DND-41 (cell line): ENCODE data around the gene SLC6A19.

Experiments
- ATAC-seq: fragments of 200-7000 bp; cut with Tn5 transposase; 3 replicates; pipeline ENCODE4 v1.9.1; 2021; ENCODE audit warnings: low read depth; ENCODE audit not compliant: insufficient read depth
- DNase-seq: peaks from one replicate; pipeline ENCODE4 v3.0.0-alpha.2; 2020
- H2AFZ ChIP-seq: 2 replicates; pipeline ENCODE4 v1.6.0; 2012; ENCODE audit warnings: low read depth, low read length
- H3K27ac ChIP-seq: 2 replicates; pipeline ENCODE4 v1.5.1; 2012; ENCODE audit warnings: low read length, inconsistent platforms
- H3K27me3 ChIP-seq: fragments of 200-600 bp; sonication (generic); 2 replicates; pipeline ENCODE4 v1.6.0; 2012; ENCODE audit warnings: low read length, mild to moderate bottlenecking, inconsistent platforms; ENCODE audit not compliant: insufficient read depth, poor library complexity
- H3K36me3 ChIP-seq: 2 replicates; pipeline ENCODE4 v1.5.1; 2012; ENCODE audit warnings: low read length, inconsistent platforms; ENCODE audit not compliant: insufficient read depth
- H3K4me1 ChIP-seq: 2 replicates; pipeline ENCODE4 v1.5.1; 2012; ENCODE audit warnings: mild to moderate bottlenecking, low read length; ENCODE audit not compliant: insufficient read depth
- H3K4me2 ChIP-seq: 2 replicates; pipeline ENCODE4 v1.6.0; 2012; ENCODE audit warnings: mild to moderate bottlenecking, moderate library complexity, low read length, inconsistent platforms; ENCODE audit not compliant: insufficient read depth
- H3K4me3 ChIP-seq, 2 experiments: fragments of 200-600 bp in 1 of 2; shearing (Covaris generic) in 1 of 2; 2 replicates each; pipeline ENCODE4 v1.5.1; 2012 to 2016; ENCODE audit warnings: inconsistent platforms in 2 of 2, low read length in 2 of 2, mild to moderate bottlenecking in 2 of 2, low read depth in 1 of 2, moderate library complexity in 1 of 2
- H3K79me2 ChIP-seq: 2 replicates; pipeline ENCODE4 v1.6.0; 2012; ENCODE audit warnings: low read length, inconsistent platforms; ENCODE audit not compliant: insufficient read depth
- H3K9ac ChIP-seq: 2 replicates; pipeline ENCODE4 v1.6.0; 2012; ENCODE audit warnings: low read depth, mild to moderate bottlenecking, inconsistent platforms, low read length, moderate library complexity
- H3K9me3 ChIP-seq: 2 replicates; pipeline ENCODE4 v1.5.1; 2012; ENCODE audit warnings: low read length, moderate library complexity, mild to moderate bottlenecking, inconsistent platforms; ENCODE audit not compliant: insufficient read depth, severe bottlenecking
- H4K20me1 ChIP-seq: 2 replicates; pipeline ENCODE4 v1.6.0; 2012; ENCODE audit warnings: low read length; ENCODE audit not compliant: insufficient read depth
- CTCF ChIP-seq: IDR thresholded peaks from 2 replicates; pipeline ENCODE4 v1.5.1; 2012; ENCODE audit warnings: borderline replicate concordance, low read length, moderate library complexity, mild to moderate bottlenecking; ENCODE audit not compliant: poor library complexity, severe bottlenecking; ENCODE audit errors: extremely low read depth
- EZH2 ChIP-seq: IDR thresholded peaks from 3 replicates; pipeline ENCODE4 v1.6.1; 2012; ENCODE audit warnings: borderline replicate concordance, low read depth, mild to moderate bottlenecking, moderate library complexity, low read length, inconsistent platforms; ENCODE audit not compliant: severe bottlenecking

Gene SLC6A19

GRCh38 chr5:1220351-1220750 lies 19.0 kb downstream of the SLC6A19 start:
- Histone ChIP-seq H3K4me1 (peaks cover 21% of the 10 kb centered on the region), H3K4me2 (no peak overlapping the region), H3K27me3 (no peaks in the 10 kb centered on the region), H3K9ac (no peak overlapping the region), H3K9me3 (peaks cover 2% of the 10 kb centered on the region), H2AFZ (no peak overlapping the region), H3K4me3 (no peak overlapping the region), H3K79me2 (no peaks in the 10 kb centered on the region), H4K20me1 (no peaks in the 10 kb centered on the region), H3K36me3 (no peaks in the 10 kb centered on the region), H3K27ac (no peak overlapping the region)
- TF ChIP-seq CTCF (no peak), EZH2 (no peak)
- DNase-seq (no peak), ATAC-seq (no peak)

- no peak overlapping the region for H3K4me2 ChIP-seq
- ATAC-seq (no peak), DNase-seq (no peak)
- no peak overlapping the region for H3K27ac ChIP-seq
- H3K36me3 ChIP-seq, result no peaks in the 10 kb centered on the region
- no peaks in the 10 kb centered on the region for H3K9me3 ChIP-seq
- H4K20me1 ChIP-seq, result no peaks in the 10 kb centered on the region
- TF ChIP-seq EZH2 (no peak), CTCF (no peak)
- no peak overlapping the region for H3K4me3 ChIP-seq
- H2AFZ ChIP-seq, result no peak overlapping the region
- H3K27me3 ChIP-seq, result no peaks in the 10 kb centered on the region
- no peak overlapping the region for H3K9ac ChIP-seq
- H3K79me2 ChIP-seq, result no peaks in the 10 kb centered on the region
- peaks cover 21% of the 10 kb centered on the region for H3K4me1 ChIP-seq
Observed at GRCh38 chr5:1220831-1221230, 19.4 kb downstream of the SLC6A19 start.

DNA sequence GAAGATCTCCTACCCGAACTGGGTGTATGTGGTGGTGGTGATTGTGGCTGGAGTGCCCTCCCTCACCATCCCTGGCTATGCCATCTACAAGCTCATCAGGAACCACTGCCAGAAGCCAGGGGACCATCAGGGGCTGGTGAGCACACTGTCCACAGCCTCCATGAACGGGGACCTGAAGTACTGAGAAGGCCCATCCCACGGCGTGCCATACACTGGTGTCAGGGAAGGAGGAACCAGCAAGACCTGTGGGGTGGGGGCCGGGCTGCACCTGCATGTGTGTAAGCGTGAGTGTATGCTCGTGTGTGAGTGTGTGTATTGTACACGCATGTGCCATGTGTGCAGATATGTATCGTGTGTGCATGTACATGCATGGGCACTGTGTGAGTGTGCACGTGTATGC lies 20.3 kb downstream of the SLC6A19 start:
- ATAC-seq, result no peak
- H3K9me3 ChIP-seq, result no peaks in the 10 kb centered on the region
- H3K27ac ChIP-seq, result no peak overlapping the region
- no peak for DNase-seq
- no peak for TF ChIP-seq CTCF
- TF ChIP-seq EZH2, result no peak
- peaks cover 21% of the 10 kb centered on the region for H3K4me1 ChIP-seq
- H3K36me3 ChIP-seq, result no peaks in the 10 kb centered on the region
- no peak overlapping the region for H2AFZ ChIP-seq
- H3K79me2 ChIP-seq, result no peaks in the 10 kb centered on the region
- H3K4me2 ChIP-seq, result no peak overlapping the region
- no peaks in the 10 kb centered on the region for H4K20me1 ChIP-seq
- no peaks in the 10 kb centered on the region for H3K27me3 ChIP-seq
- H3K4me3 ChIP-seq, result no peak overlapping the region
- H3K9ac ChIP-seq, result no peak overlapping the region

- Histone ChIP-seq H4K20me1 (no peaks in the 10 kb centered on the region), H3K9me3 (no peaks in the 10 kb centered on the region), H3K4me1 (peaks cover 20% of the 10 kb centered on the region), H3K27ac (no peak overlapping the region), H2AFZ (no peak overlapping the region), H3K27me3 (no peaks in the 10 kb centered on the region), H3K9ac (no peak overlapping the region), H3K36me3 (no peaks in the 10 kb centered on the region), H3K4me2 (no peak overlapping the region), H3K4me3 (no peak overlapping the region), H3K79me2 (no peaks in the 10 kb centered on the region)
- TF ChIP-seq EZH2 (no peak), CTCF (no peak)
- ATAC-seq (no peak), DNase-seq (no peak)
Observed at GRCh38 chr5:1222147-1222546, 20.8 kb downstream of the SLC6A19 start.
